HepG2 (cell line): ENCODE measurements around the gene PPP2R2C. TPM values are rescaled to one million over a fixed set of nuclear protein-coding genes. Genes with fewer than 3 reads are reported as not detected.

Experiments used
- ATAC-seq: fragments of 200-7000 bp; cut with Tn5 transposase; 3 replicates; pipeline ENCODE4 v1.9.1; 2020; ENCODE audit warnings: mild to moderate bottlenecking, moderate library complexity
- BruUV-seq: library from RNA; stranded (reverse); fragments of 400-500 nt; replicated peaks from 2 replicates; lab custom pipeline; 2021; lab: Mats Ljungman, UMichigan
- CTCF ChIA-PET: fragments of 300-600 bp; formaldehyde crosslinking; extraction: SDS; loops from one replicate; lab custom pipeline; 2021; ENCODE audit warnings: low total read pairs, inconsistent platforms, low intra/inter-chr PET ratio; lab: Yijun Ruan, JAX
- POLR2A ChIA-PET: fragments of 350-600 bp; sonication (Branson Sonifier 250); formaldehyde crosslinking; loops from one replicate; lab custom pipeline; 2020; ENCODE audit warnings: antibody characterized with exemption, inconsistent platforms; lab: Yijun Ruan, JAX
- DNase-seq: peaks from one replicate; pipeline ENCODE4 v3.0.0-alpha.2; 2015; ENCODE audit warnings: low spot score
- FAIRE-seq: peaks from 3 replicates; lab custom pipeline; 2011; peaks lifted over from hg19 to GRCh38; lab: Jason Lieb, UNC
- H2AFZ ChIP-seq: one replicate; pipeline ENCODE4 v1.6.1; 2011; ENCODE audit warnings: low read length, inconsistent platforms
- H3K27ac ChIP-seq: fragments of 300-600 bp; 3 replicates; pipeline ENCODE4 v1.8.0; 2011; ENCODE audit warnings: mixed run types, mild to moderate bottlenecking, mixed read lengths, low read length, inconsistent platforms; ENCODE audit not compliant: insufficient read depth; ENCODE audit errors: extremely low read length
- H3K27me3 ChIP-seq, 2 experiments: fragments of 200-600 bp in 1 of 2; 2 replicates in 1 of 2; 3 replicates in 1 of 2; pipeline versions ENCODE4 v1.6.0 to v1.8.0; 2011; ENCODE audit warnings: low read length in 2 of 2, mild to moderate bottlenecking in 2 of 2, moderate library complexity in 2 of 2, inconsistent platforms in 1 of 2; ENCODE audit not compliant: insufficient read depth in 2 of 2, control insufficient read depth in 1 of 2
- H3K36me3 ChIP-seq, 2 experiments: fragments of 200-600 bp in 1 of 2; replicated peaks in 1 of 2; 2 replicates in 1 of 2; 3 replicates in 1 of 2; pipeline versions ENCODE4 v1.5.1 to v1.8.0; 2011; ENCODE audit warnings: low read length in 2 of 2, inconsistent platforms in 1 of 2; ENCODE audit not compliant: insufficient read depth in 2 of 2, control insufficient read depth in 1 of 2
- H3K4me1 ChIP-seq: 2 replicates; pipeline ENCODE4 v1.5.1; 2012; ENCODE audit warnings: low read length, inconsistent platforms; ENCODE audit not compliant: insufficient read depth
- H3K4me2 ChIP-seq: 2 replicates; pipeline ENCODE4 v1.6.0; 2011; ENCODE audit warnings: low read depth, low read length, inconsistent platforms
- H3K4me3 ChIP-seq, 3 experiments: fragments of 200-600 bp in 1 of 3; sonication (generic), shearing (Covaris generic) in 1 of 3; replicated peaks in 1 of 3; 2 replicates each; pipeline ENCODE4 v1.5.1; 2011 to 2016; ENCODE audit warnings: low read length in 3 of 3, inconsistent platforms in 2 of 3, low read depth in 2 of 3, mild to moderate bottlenecking in 2 of 3, control low read depth in 1 of 3, mixed read lengths in 1 of 3; ENCODE audit not compliant: insufficient read depth in 1 of 3
- H3K79me2 ChIP-seq: one replicate; pipeline ENCODE4 v1.6.1; 2011; ENCODE audit warnings: low read length, inconsistent platforms; ENCODE audit not compliant: insufficient read depth
- H3K9ac ChIP-seq: 2 replicates; pipeline ENCODE4 v1.6.0; 2011; ENCODE audit warnings: mild to moderate bottlenecking, low read depth, low read length, inconsistent platforms; ENCODE audit not compliant: insufficient read depth
- H3K9me3 ChIP-seq: 2 replicates; pipeline ENCODE4 v1.5.1; 2012; ENCODE audit warnings: mild to moderate bottlenecking, low read length
- H4K20me1 ChIP-seq: 2 replicates; pipeline ENCODE4 v1.6.0; 2011; ENCODE audit warnings: inconsistent platforms, mild to moderate bottlenecking, low read length, moderate library complexity; ENCODE audit not compliant: insufficient read depth
- ARID2 ChIP-seq: sonication (generic); formaldehyde crosslinking; IDR thresholded peaks from 2 replicates; pipeline ENCODE4 v1.8.1; 2022; ENCODE audit warnings: mild to moderate bottlenecking, missing genetic modification reagents, borderline replicate concordance
- BRCA1 ChIP-seq: sonication (generic); formaldehyde crosslinking; IDR thresholded peaks from 2 replicates; pipeline ENCODE4 v1.4.0; 2020; ENCODE audit warnings: missing genetic modification reagents
- FOXM1 ChIP-seq: sonication (generic); formaldehyde crosslinking; IDR thresholded peaks from 2 replicates; pipeline ENCODE4 v1.5.0; 2020; ENCODE audit warnings: missing genetic modification reagents
- HMG20B ChIP-seq: conservative IDR thresholded peaks from 2 replicates; pipeline ENCODE4 v1.6.1; 2016; ENCODE audit warnings: missing genetic modification reagents, missing compliant biosample characterization
- NR0B2 ChIP-seq: sonication (generic); formaldehyde crosslinking; IDR thresholded peaks from 2 replicates; pipeline ENCODE4 v1.4.0; 2020; ENCODE audit warnings: mild to moderate bottlenecking, missing genetic modification reagents
- REXO4 ChIP-seq: sonication (generic); formaldehyde crosslinking; IDR thresholded peaks from 2 replicates; pipeline ENCODE4 v1.8.0; 2022; ENCODE audit warnings: missing genetic modification reagents, mild to moderate bottlenecking, borderline replicate concordance
- RXRA ChIP-seq: sonication (generic); formaldehyde crosslinking; IDR thresholded peaks from 2 replicates; pipeline ENCODE4 v1.5.1; 2020; ENCODE audit warnings: missing genetic modification reagents
- TAF1 ChIP-seq: sonication (generic); formaldehyde crosslinking; IDR thresholded peaks from 2 replicates; pipeline ENCODE4 v1.4.0; 2020; ENCODE audit warnings: missing genetic modification reagents
- TRIM24 ChIP-seq: sonication (generic); formaldehyde crosslinking; IDR thresholded peaks from 2 replicates; pipeline ENCODE4 v1.8.0; 2022; ENCODE audit warnings: mild to moderate bottlenecking, missing genetic modification reagents
- ZNF136 ChIP-seq: sonication (generic); formaldehyde crosslinking; IDR thresholded peaks from 2 replicates; pipeline ENCODE4 v1.8.1; 2022; ENCODE audit warnings: low read depth, mild to moderate bottlenecking, moderate library complexity, missing genetic modification reagents
- ZNF350 ChIP-seq: sonication (generic); formaldehyde crosslinking; IDR thresholded peaks from 2 replicates; pipeline ENCODE4 v1.4.0; 2020; ENCODE audit warnings: mild to moderate bottlenecking, low read depth, missing genetic modification reagents, borderline replicate concordance
- ZNF354B ChIP-seq: sonication (generic); formaldehyde crosslinking; IDR thresholded peaks from 2 replicates; pipeline ENCODE4 v1.8.0; 2022; ENCODE audit warnings: mild to moderate bottlenecking, missing genetic modification reagents
- ZNF414 ChIP-seq: sonication (generic); formaldehyde crosslinking; IDR thresholded peaks from 2 replicates; pipeline ENCODE4 v1.5.0; 2020; ENCODE audit warnings: missing genetic modification reagents
- ZNF484 ChIP-seq: sonication (generic); formaldehyde crosslinking; IDR thresholded peaks from 2 replicates; pipeline ENCODE4 v1.5.1; 2020; ENCODE audit warnings: mild to moderate bottlenecking, low read depth, missing genetic modification reagents, borderline replicate concordance
- ZNF501 ChIP-seq: sonication (generic); formaldehyde crosslinking; IDR thresholded peaks from 2 replicates; pipeline ENCODE4 v1.5.1; 2020; ENCODE audit warnings: mild to moderate bottlenecking, moderate library complexity, missing genetic modification reagents
- ZNF589 ChIP-seq: sonication (generic); formaldehyde crosslinking; conservative IDR thresholded peaks from 2 replicates; pipeline ENCODE4 v1.8.0; 2022; ENCODE audit warnings: mild to moderate bottlenecking, moderate library complexity, missing genetic modification reagents
- ZNF740 ChIP-seq: sonication (generic); formaldehyde crosslinking; IDR thresholded peaks from 2 replicates; pipeline ENCODE4 v1.4.0; 2020; ENCODE audit warnings: missing genetic modification reagents
- WGBS: methylation state at CpG from one replicate; pipeline ENCODE4 v1.1.6; 2017; ENCODE audit warnings: low lambda C conversion rate; 5-methylcytosine and 5-hydroxymethylcytosine counted together
- in situ Hi-C: cut with HindIII; loops from 2 replicates; pipeline ENCODE4 v1.10.0; 2017; ENCODE audit warnings: low pct_unique_long_range_greater_than_20kb; ENCODE audit not compliant: extremely low pct_ligation_motif_present
- intact Hi-C: fragments of 100-400 bp; cut with micrococcal nuclease; formaldehyde crosslinking; loops from one replicate; pipeline ENCODE4 v1.10.0; 2022; ENCODE audit not compliant: unreplicated experiment
- polyA plus RNA-seq, 8 experiments: library from polyadenylated mRNA; depleted of rRNA in 3 of 8; stranded (reverse) in 7 of 8; unstranded in 1 of 8; fragments of >200 nt; fragmentation: Illumina TruSeq in 4 of 8; extraction: Trizol in 4 of 8; gene quantifications; 2 replicates each; pipeline versions ENCODE4 v1.2.1 to v1.2.3, GENCODE V29; 2011 to 2016; ENCODE audit warnings: low read depth in 4 of 8, missing spikeins in 1 of 8, mixed read lengths in 1 of 8; ENCODE audit not compliant: insufficient read depth in 1 of 8
- total RNA-seq, 5 experiments: library from RNA; depleted of rRNA; stranded (reverse); fragments of >200 nt; fragmentation: Illumina TruSeq; extraction: Trizol; gene quantifications; 2 replicates each; pipeline ENCODE4 v1.2.3, GENCODE V29; 2016; ENCODE audit warnings: low read depth in 1 of 5

Gene PPP2R2C
- total and polyA plus RNA-seq, 2 of the 13 experiments (the other 11 are each of a cell fraction or from before 2014, with no cell fraction given), result 0.60 to 8.6 TPM

GRCh38 chr4:6381571-6382123, 90.8 kb downstream of the PPP2R2C start:
- no peak overlapping the region for H2AFZ ChIP-seq
- POLR2A ChIA-PET, result no interaction called here
- CTCF ChIA-PET, result interaction anchor here (1.1 kb wide), 1 partner anchor 50 kb away, joined by 3 read pairs; no protein-coding TSS in a partner anchor
- H3K27me3 ChIP-seq, result peaks cover 7 to 80% of the 10 kb centered on the region in 2 experiments
- H3K79me2 ChIP-seq, result no peaks in the 10 kb centered on the region
- H3K4me3 ChIP-seq, result no peak overlapping the region
- intact Hi-C loops (loop anchor here (2.0 kb wide), 1 partner anchor 133 kb away; no protein-coding TSS in a partner anchor), in situ Hi-C loops (loop anchor here (5.0 kb wide), 1 partner anchor 39 kb away; no protein-coding TSS in a partner anchor)
- WGBS, result 7% methylated on average over 4 of the region's 4 CpGs
- H3K4me1 ChIP-seq, result no peaks in the 10 kb centered on the region
- no peaks in the 10 kb centered on the region for H3K36me3 ChIP-seq
- DNase-seq (no peak), ATAC-seq (no peak), FAIRE-seq (no peak)
- no peak overlapping the region for H3K27ac ChIP-seq
- H3K9ac ChIP-seq, result no peak overlapping the region
- H4K20me1 ChIP-seq, result no peaks in the 10 kb centered on the region
- no peak overlapping the region for H3K4me2 ChIP-seq
- H3K9me3 ChIP-seq, result no peaks in the 10 kb centered on the region
- BruUV-seq, result no TSS peak
- TF ChIP-seq ZNF740 (no peak), FOXM1 (no peak), ZNF484 (CRISPR knock-in tag) (no peak), HMG20B (CRISPR knock-in tag) (no peak), BRCA1 (CRISPR knock-in tag) (no peak), NR0B2 (CRISPR knock-in tag) (no peak), ZNF414 (CRISPR knock-in tag) (no peak), REXO4 (CRISPR knock-in tag) (no peak), ZNF354B (CRISPR knock-in tag) (no peak), ZNF501 (CRISPR knock-in tag) (no peak), ZNF136 (no peak), TRIM24 (CRISPR knock-in tag) (no peak), ARID2 (no peak), ZNF589 (CRISPR knock-in tag) (no peak), TAF1 (CRISPR knock-in tag) (no peak), RXRA (no peak), ZNF350 (CRISPR knock-in tag) (no peak)
- TF ChIP-seq, all 625 proteins: peak for 0
